NCI-H510A (cell line): ENCODE results near the gene PRDM5.

Source experiments
- DNase-seq: peaks from one replicate; lab custom pipeline; 2025; lab: John Stamatoyannopoulos, UW

The PRDM5 gene

DNA sequence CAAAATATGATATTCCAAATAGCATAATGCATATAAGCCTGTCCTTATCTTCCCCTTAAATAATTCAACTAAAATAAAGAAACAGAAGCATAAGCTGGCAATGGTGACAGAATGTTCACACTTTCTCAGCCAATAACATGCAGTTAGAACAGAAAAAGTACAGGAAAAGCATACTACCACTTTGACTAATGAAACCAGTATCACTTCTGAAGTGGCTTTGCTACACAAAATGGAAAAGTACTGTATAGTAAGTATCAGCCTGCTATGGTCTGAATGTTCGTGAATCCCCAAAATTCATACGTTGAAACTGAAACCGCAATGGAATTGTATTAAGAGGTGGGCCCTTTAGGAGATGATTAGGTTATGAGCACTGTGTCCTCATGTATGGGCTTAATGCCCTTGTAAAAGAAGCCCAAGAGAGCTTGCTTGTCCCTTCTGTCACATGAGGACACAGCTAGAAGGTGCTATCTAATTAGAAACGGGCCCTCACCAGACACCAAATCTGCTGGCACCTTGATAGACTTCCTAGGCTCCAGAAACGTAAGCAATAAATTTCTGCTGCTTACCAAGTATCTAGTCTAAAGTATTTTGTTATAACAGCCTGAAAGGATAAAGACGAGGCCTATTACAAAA lies 102.6 kb downstream of the PRDM5 start:
- no peak for DNase-seq

DNA sequence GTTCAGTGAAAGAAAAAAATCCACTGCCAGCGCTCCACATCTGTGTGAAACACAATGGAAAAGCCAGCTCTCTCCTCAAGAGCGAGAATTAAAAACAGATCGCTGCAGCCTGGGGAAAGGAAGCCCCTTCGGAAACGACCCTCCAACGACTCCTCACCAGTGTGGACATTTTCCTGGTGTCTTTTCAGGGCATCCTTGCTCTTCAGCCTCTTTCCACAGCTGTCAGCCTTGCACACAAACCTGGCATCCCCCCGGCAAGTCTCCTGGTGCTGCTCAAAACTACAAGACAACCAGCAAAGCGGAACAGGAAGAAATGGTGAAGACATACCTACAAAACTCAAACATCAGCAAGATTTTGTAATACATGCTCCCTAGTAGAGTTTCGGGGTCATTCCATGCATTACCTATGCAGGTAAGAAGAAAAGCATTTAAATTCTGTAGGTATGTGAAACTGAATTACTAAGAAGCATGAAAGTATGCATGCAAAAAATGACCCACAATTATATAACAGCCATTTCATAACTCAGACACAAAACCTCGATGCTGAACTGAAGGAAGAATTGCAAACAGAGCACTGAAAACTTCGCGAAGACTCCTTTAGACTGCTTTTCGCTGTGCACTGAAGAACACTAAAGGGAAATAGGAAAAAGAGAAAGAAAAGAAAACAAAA lies 106.1 kb downstream of the PRDM5 start:
- no peak for DNase-seq

DNA sequence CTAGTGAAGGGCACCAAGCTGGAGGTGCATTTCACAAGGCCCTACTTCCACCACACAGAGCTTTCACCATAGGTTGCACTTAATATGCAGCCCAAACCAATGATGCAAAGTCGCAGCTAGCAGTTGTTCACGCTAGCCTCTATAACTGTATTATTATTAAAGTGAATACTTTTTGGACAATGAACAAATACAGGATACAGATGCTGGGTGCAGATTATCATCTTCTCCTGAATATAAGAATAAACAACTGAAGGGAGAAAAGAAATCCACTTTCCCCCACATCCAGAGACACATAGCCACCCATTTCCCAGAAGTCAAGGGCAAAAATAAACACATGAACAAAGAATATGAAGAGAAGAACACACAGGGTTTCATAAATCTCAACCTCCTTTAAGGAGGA lies 107.2 kb downstream of the PRDM5 start:
- no peak for DNase-seq

DNA sequence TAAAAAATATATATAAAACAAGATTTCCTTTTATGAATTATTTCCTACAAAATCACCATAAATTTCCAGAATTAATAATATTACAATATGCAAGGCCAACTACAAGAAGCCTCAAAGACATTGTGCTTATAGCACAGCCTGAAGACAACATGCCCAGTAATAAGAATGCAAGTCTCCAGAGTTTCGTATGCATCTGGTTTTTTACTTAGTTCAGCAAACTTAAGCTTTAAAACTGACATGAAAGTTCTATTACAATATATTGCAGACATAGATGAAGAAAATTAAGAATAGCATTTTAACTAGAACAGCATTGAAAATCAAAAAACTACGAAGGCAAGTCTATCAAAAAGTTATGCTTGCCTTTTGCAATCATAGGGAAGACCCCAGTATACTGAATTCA lies 107.6 kb downstream of the PRDM5 start:
- no peak for DNase-seq

DNA sequence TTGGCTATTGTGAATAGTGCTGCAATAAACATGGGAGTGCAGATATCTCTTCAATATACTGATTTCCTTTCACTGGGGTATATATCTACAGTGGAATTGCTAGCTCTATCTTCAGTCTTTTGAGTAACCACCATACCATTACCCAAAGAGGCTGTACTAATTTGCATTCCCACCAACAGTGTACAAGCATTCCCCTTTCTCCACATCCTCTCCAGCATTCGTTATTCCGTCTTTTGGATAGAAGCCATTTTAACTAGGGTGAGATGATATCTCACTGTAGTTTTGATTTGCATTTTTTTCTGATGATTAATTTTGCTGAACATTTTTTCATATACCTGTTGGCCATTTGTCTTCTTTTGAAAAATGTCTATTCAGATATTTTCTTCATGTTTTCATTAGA lies 110.3 kb downstream of the PRDM5 start:
- DNase-seq: no peak

DNA sequence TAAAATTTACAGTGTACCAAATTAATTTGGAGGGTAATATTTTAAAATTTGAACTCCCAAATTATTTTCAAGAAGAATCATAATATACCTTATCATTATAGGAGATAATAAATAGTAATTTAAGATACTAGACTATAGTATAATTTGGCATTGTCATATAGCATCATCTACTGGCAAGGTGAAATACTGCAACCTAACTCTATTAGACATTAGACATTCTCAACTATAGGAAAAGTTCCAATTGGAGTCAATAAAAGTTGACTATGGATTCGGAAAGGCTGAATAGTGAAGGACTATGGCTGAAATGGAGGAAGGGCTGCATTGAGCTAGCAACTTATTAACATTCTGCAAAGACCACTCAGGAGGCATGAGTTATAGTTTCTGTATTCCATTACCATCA lies 113.0 kb downstream of the PRDM5 start:
- DNase-seq: no peak

DNA sequence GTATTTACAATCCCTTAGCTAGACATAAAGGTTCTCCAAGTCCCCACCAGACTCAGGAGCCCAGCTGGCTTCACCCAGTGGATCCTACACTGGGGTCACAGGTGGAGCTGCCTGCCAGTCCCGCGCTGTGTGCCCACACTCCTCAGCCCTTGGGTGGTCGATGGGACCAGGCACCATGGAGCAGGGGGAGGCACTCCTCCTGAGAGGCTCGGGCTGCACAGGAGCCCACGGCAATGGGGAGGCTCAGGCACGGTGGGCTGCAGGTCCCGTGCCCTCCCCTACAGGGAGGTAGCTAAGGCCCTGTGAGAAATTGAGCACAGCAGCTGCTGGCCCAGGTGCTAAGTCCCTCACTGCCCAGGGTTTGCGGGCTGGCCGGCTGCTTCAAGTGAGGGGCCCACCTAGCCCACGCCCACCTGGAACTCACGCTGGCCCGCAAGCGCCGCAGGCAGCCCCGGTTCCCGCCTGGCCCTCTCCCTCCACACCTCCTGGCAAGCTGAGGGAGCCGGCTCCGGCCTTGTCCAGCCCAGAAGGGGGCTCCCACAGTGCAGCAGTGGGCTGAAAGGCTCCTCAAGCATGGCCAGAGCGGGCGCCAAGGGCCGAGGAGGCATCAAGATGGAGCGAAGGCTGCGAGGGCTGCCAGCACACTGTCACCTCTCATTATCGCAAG lies 113.9 kb downstream of the PRDM5 start:
- DNase-seq: no peak

DNA sequence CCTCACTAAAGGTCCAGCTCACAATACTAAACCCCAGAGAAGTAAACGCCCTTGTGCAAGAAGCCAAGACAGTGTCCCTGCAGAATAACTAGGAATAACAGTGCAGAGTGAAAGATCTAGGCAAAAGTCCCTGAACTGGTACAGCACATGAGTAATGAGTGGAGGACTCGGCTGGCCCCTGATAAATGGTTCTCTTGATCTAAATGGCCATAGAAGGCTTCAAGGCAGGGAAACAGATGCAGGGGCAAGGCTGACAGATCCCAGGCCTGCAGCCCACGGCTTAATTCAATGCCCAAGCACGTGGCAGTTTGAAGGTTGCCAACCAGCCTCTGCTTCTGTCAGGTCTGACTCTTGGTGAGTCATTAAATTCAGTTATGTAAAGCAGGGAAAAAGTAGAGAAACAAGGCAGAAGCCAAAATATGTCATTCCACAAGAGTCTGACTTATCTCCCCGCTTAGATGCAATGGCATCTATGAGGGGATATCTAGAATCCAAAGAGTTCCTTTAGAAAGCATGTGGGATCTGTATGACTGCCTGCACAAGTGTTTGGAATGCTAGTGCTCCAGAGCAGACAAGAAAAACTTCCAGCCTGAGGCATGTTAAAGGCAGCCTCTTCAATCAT lies 121.3 kb downstream of the PRDM5 start:
- DNase-seq: no peak

DNA sequence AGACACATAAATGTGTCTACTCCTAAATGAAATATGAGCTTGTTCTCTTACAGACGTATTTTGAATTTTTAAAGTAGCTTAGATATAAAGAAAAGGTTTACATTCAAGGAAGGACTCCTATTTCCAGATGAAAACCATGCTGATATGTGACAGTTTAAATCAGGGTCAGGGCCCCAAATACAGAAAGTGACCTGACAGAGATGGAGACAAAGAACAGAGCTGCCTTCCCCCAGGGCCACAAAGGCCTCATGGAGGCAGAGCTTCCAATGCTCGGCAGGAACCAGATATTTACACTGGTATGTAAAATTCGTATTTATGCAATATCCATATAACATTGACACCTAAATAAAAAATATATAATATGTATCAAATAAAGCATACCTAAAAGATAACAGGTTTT lies 124.0 kb downstream of the PRDM5 start:
- DNase-seq: no peak

DNA sequence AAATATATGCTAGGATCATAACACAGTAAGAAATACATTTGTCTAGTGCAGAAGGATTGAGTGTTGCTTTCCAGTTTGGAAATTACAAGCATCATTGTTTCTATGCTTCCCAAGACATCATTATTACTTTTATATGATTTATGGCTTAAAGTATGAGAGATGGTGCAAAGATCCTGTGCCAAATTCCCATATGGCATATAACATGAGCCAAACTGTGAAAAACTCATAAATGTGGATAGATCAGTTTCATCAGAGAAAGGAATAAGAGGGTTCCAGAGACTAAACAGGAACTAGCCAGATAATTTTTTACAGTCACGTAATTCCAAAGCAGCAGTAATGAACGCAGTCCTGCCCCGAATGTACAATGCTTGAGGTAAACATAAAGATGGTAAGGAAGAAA lies 126.3 kb downstream of the PRDM5 start:
- DNase-seq: no peak

DNA sequence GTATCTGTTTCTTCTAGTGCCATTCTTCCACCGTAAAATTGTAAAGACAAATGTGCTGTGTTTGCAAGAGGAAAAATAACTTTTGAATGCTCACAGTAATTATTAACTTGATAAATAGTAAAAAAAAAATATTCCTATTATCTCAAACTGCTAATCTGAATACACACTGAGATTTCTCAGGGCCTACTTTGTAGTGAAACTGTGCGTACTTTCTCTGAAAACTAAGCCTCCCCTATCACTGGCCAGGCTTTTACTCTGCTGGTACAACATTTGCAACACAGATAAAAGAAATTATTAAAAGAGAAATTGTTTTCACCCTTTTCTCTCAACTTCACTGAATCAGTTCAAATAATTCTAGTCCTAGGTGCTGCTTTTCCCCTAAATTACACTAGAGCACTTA lies 137.3 kb downstream of the PRDM5 start:
- DNase-seq: no peak

DNA sequence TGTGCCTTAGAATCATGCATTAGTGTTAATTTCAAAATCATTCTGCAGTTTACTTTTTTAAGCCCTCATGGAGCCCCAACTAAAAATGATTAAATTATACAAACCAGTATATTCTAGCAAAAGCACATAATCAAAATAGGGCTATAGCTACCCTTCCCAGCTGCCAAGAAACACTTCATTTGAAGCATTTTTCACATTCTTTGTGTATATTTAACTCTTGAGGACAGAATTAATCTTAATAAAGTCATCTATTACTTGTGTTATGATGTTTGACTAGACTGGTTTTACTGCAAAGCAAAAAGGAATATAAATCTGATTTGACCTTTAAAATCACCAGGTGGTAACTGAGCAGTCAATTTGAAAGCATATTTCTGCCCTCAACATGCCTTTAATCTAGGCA lies 145.1 kb downstream of the PRDM5 start:
- DNase-seq: no peak

DNA sequence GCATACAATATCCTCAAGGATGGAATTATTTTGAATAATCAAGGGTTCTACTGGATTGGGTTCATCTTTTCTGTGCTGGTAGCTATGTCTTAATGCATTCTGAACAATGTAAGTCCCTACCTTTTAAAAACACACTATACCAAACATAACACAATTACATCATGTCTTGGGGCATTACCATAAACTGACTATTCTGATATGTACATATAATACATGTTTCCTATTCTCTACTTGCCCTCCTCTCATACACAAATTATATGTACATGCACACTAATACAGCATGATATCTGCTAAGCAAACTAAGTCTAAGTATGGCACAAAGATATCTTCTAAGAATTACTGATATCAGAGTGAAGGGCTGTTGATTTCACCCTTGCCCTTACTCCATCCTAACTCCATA lies 147.1 kb downstream of the PRDM5 start:
- no peak for DNase-seq

DNA sequence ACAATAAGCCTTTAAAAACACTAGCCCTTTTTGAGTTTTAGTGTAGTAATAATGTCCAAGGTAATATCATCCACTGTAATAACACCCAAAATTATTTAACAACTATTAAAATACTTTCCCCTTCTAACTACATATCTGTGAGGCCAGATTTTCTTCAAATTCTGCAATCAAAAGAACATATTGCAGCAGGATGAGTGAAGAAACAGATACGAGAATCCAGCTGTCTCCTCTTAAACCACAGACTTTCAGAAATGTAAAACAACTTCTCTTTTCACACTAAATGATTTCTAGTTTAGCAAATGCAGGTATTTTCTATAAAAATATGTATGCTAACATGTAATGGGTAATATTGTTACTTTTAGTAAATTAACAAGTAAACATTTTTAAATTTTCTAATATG lies 148.9 kb downstream of the PRDM5 start:
- DNase-seq: no peak

DNA sequence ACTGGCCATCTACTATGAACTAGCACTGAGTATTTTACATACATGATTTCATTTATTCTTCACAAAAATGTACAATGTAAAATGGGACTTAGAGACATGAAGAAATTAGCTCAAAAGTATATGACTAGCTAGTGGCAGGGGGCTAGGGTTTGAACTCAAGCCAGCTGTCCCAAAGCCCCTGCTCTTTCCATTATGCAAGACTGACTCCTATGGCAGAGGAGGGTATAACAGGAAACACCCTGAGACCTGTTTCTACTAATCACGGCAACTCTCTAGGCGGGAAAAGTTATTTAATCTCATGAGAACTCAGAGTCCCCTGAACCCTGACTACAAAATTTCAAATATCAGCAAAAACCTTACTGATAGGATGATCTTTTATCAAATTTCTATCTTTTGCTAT lies 150.6 kb downstream of the PRDM5 start:
- DNase-seq: no peak

DNA sequence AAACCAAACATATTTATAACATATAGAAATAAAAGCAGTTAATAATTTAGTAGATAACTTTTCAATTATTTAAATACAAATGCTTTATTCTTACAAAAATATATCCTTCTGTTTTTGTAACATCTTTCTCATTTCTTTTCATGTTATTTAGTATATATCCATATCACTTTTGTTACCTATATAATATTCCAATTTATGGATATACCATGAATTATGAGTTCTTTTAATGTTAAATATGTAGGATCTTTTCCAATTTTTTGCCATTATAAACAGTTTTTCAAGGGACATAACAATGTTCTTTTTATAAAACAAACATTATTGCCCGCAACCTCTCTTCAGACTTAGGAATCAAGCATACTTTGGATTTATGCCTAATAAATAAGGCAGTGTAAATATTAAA lies 151.6 kb downstream of the PRDM5 start:
- no peak for DNase-seq

DNA sequence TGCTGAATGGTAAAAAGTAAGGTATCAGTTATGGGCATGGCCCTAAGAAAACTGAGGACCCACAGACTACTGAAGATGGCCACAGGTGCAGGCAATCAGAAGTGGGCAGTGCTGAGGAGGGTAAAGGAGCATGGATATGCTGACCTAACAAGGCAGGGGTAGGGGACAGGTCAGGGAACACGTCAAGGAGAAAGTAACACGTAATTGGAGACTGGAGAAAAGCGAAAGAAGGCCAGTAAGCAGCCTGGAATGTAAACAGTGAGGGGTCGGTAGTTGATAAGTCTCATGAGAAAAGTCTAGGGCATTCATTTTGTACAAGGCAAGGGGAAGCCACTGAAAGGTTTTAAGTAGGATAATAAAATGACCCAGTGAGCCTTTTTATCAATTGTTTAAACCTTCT lies 153.3 kb downstream of the PRDM5 start:
- no peak for DNase-seq

DNA sequence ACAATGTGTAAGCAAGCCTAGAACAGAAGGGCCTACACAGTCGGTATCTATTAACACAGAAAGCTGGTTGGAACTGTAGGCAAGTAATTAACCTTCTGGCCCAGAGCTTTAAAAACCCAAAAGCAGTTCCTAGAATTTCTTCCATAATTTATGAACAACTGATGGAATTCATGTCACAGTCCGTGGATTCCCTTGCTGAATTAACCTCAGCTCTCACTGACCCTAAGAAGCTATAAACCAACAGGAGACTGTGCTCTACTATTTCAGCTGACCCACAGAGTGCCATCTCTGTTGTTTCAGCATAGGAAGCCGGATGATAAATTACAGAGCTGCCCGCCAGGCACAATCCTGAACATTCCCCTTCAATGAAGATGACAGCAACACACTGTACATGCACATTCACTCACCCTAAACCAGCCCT lies 157.3 kb downstream of the PRDM5 start:
- no peak for DNase-seq

DNA sequence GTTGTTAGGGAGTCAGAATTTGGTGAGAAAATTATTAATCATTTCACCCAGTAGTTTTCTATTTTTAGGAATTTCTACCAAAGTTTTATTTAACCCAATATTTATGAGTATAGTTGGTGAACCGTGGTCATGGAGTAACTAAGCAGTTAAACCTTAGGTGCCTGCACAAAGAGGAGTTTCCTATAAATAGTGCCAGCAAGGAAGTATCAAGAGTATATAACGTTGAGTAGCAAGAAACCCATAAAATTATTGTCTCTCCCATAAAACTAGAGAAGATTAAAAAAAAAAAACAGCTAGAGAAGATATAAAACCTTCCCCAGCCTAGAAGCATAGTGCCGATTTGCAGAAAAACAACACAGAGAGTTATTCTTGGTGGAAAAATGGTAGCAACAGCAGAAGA lies 158.9 kb downstream of the PRDM5 start:
- no peak for DNase-seq

DNA sequence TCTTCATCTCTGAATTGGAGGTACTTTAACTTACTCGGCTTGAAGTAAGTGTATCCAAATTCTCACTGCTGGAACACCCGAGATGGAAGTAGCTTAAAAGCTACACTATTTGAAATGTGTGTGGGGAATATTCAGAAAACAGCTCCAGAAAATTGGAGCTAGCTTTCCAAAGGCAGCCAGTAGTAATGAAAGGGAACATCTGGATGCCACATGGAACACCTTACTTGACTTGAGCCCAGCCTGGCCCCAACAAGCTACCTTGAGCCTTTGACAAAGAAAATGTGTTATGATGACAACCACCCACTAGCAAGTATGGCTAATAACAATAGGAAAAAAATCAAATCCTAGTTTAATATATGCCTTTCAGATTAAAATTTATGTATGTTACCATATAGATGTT lies 161.5 kb downstream of the PRDM5 start:
- DNase-seq: no peak

DNA sequence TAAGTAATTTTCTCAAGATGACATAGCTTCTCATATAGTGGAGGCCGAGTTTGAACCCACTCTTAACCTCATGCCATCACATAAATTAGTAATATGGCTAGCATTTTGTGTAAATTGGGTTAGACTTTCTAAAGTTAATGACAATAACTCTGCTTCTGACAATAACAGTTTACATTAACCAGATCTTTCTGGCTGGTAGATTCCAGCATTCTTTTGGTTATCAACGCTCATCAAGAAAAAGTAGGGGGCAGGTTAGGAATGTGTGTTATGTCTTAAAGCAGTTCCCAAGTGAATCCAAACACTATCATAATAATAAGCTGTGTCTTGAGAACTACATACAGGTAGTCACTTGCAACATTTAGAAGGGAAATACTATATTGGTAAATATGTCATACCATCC lies 162.5 kb downstream of the PRDM5 start:
- no peak for DNase-seq

DNA sequence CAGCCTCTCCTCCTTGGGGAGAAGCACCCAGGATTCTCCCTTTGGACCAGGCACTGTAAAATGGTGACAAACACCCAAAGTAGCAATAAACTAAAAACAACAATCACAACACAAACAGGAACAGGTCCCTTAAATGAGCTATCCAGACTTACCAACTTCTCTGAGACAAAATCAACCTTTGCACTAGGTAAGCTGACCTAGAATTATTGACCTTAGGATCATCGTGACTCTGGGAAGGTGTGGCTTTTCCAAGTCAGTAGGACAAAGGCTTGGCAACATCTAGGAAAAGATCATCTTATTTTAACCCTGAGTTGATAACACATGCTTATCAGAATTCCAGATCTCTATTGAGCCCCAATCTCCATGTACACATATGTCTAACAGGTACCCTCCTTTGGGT lies 166.7 kb downstream of the PRDM5 start:
- DNase-seq: no peak

DNA sequence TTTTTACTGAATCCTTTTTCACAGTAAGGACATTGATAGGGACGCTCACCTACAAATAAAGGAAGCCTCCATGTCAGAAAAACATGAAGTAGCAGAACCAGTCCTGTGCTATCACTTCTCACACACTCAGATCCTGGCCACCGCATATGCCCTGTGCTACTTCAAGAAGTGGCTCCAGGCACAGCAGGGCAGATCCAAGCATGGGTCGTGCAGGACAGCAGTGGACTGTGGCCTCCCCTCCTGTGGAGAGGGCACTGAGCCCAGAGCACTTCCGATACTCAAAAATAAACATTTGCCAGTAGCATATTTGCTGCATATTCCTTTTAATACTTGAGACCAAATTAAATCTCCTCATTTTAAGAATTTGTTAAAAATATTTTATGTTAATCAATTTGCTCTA lies 167.9 kb downstream of the PRDM5 start:
- DNase-seq: no peak
